Ammon's horn (tissue), 1 donor: ENCODE results near the gene NCKIPSD.
"Not testable (repeated sequence)": the region's sequence is repeated elsewhere in the genome, so short reads cannot be mapped to it uniquely, and the experiment has no call there.

ENCODE experiments used
- DNase-seq: peaks from one replicate; pipeline ENCODE4 v3.0.0-alpha.2; 2016; ENCODE audit warnings: low spot score

The NCKIPSD gene

GRCh38 chr3:48685603-48686511 is at the start of gene NCKIPSD:
TSS of gene NCKIPSD (minus strand) at chr3:48685915. CDS start at chr3:48685807, 108 bp downstream.
- peak; percentile 85 for DNase-seq

DNA sequence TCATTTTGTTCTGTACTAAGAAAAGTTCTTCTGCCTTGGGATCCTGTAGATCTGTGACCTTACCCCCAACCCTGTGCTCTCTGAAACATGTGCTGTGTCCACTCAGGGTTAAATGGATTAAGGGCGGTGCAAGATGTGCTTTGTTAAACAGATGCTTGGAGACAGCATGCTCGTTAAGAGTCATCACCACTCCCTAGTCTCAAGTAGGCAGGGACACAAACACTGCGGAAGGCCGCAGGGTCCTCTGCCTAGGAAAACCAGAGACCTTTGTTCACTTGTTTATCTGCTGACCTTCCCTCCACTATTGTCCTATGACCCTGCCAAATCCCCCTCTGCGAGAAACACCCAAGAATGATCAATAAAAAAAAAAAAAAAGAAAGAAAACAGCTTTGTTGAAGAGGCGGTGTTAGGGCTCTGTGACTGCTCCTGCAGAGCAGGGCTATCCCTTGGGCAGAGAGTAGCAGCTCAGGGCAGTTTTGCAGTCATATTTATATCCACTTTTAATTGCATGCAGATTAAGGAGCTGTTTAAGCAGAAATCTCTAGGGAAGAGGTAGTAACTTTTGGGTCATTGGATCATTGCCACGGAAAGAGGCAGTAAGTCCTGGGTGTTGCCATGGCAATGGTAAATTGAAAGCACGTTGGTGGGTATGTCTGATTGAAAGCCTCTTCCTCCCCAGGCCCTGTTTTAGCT is 49.5 kb upstream of the NCKIPSD start:
- not testable (repeated sequence) for DNase-seq

GRCh38 chr3:48734541-48734940 is 48.8 kb upstream of the NCKIPSD start:
- not testable (repeated sequence) for DNase-seq

- DNase-seq, result not testable (repeated sequence)
Measured at GRCh38 chr3:48733752-48734518, 48.2 kb upstream of the NCKIPSD start.

- no peak for DNase-seq
Measured at GRCh38 chr3:48727511-48727910, 41.8 kb upstream of the NCKIPSD start.

DNA sequence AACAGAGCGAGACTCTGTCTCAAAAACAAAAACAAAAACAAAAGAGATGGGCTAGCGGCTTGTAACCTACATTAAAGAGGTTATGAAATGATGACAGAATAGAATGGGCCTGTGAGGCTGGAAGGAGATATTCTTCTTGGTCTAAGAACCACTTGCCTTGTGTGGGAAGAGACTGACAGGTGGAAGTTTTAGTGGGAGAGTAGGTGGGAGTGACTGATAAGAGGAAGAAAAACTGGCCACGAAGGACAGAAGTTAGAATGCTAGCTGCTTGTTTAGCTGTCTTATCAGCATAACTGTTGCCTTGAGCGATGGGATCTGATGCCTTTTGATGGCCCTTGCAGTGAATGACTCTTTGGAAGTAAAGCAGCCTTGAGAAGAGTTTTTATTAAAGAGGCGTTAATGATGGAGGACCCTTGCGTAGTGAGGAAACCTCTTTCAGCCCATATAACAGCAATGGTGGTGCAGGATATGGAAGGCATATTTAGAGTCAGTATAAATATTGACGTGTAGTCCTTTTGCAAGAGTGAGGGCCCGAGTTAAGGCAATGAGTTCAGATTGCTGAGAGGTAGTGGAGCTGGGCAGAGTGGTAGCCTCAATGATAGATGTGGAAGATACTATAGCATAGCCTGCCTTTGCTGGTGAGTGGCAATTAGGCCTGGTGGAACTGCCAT is 39.6 kb upstream of the NCKIPSD start:
- not testable (repeated sequence) for DNase-seq

GRCh38 chr3:48723725-48724124 is 38.0 kb upstream of the NCKIPSD start:
- DNase-seq, result no peak

DNA sequence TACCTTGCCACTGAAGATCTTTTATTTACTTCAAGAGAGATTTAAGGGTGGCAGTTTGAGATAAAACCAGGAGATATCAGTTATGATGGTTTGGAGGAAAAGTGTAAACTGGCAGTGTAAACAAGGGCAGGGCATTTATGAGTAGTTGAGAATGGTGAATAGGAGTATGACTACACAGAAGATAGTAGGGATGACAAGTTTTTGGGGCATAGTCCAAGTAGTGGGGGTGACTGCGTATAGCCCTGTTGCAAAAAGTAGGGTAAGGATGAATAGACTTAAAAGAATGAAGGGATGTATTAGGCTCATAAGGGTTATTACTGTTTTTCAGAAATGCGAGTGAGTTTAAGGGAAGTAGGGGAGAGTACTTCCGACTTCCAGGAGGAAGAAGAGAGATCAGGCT is 37.6 kb upstream of the NCKIPSD start:
- DNase-seq, result not testable (repeated sequence)

DNA sequence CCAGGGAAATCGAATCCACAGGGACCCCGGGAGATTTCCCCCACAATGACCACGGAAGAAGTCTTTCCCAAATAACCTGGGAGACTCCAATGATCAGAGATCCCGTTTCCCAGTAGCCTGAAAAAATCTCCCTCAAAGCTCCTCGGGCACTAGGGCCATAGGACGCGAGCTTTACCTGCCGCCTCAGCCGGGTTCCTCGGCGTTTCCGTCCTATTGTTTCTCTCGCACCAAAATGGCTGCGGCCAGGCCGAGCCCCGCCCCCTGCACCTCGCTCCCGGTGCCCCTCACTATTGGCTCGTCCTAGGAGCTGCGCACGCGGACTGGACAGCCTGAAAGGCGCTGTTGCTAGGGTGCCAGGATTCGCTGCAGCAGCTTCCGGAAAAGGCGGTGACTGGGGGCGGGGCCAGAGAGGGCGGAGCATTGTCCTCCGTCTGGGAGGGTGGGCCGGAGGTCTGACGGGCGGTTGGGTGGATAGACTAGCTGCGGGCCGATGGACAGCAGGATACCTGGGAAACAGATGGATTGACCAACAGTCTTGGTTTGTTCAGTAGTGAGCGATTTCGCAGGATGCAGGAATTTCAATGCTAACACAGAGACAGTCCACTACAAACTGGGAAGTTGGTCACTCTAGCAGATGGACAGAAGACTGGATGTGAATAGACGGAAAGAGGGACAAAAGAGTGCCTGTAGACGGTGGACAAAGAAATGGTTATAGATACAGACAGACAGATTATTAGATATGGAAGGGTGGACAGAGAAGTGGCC is 31.4 kb upstream of the NCKIPSD start, which contains the start of gene IP6K2:
TSS of gene IP6K2 (minus strand) at position 240 of the 765 bp plus-strand sequence. CDS start 21,930 bp downstream, outside the sequence.
- DNase-seq, result peak; percentile 99

- DNase-seq, result no peak
Measured at GRCh38 chr3:48716508-48716981, 30.8 kb upstream of the NCKIPSD start.

DNA sequence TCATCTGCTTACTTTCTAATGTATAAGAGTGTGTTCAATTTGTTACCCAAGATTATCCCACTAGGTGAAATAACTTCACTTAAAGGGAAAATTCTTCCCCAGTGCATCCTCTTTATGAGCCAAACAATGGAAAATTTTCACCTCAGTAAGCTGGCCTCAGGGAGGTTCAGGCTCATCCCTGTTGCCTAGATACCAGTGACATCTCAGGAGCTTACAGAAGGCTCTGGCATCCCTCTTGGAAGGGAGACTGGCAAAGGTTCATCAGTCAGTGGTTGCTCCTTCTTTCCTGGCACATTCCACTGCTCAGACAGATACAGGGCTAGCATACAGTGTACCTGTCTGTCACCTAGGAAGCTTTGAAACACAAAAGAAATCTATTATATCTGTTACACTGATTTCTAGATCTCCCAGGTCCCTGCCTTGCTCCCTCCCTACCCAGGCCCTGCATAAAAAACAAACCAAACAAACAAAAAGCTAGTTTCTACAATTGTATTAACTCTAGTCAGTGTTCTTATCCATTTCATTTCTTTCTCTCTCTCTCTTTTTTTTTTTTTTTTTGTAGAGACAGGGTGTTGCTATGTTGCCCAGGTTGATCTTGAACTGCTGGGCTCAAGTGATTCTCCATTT is 29.6 kb upstream of the NCKIPSD start:
- DNase-seq, result peak; percentile 68

GRCh38 chr3:48711727-48712126 is 26.0 kb upstream of the NCKIPSD start:
- no peak for DNase-seq

- no peak for DNase-seq
Measured at GRCh38 chr3:48709051-48709461, 23.3 kb upstream of the NCKIPSD start.

DNA sequence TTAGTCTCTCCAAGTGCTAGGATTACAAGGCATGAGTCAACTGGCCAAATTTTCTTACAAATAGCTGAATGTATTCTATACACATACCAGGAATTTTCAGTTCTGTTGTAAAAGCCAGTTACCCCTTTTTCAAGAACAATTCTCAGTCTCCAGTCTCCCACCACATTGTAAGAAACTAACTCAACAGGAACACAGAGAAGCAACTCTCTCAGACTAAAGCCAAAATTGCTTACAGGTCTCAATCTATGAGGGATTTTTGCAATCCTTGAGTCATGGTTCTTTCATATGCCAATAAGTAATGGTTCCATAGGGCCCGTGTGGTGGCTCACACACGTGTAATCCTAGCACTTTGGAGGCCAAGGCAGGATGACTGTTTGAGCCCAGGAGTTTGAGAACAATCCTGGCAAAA is 22.8 kb upstream of the NCKIPSD start:
- DNase-seq, result no peak

DNA sequence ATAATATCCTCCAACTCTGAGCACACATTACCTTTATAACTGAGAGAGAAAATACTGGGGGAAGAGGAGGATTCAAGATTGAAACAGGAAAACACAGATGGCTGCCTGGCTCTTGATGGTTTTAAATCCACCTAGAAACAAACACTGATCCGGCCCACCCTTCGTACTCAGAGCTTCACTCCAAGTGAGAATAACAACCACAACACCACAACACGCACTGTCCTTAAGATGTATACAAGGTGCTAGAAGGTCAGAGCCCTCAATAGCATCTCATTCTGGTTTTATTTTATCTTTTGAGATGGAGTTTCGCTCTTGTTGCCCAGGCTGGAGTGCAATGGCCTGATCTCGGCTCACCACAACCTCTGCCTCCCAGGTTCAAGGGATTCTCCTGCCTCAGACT is 21.4 kb upstream of the NCKIPSD start:
- no peak for DNase-seq

GRCh38 chr3:48702320-48702920 is 16.7 kb upstream of the NCKIPSD start:
- no peak for DNase-seq

- DNase-seq, result no peak
Measured at GRCh38 chr3:48700731-48701405, 15.2 kb upstream of the NCKIPSD start.

- DNase-seq, result no peak
Measured at GRCh38 chr3:48698891-48699290, 13.2 kb upstream of the NCKIPSD start.

GRCh38 chr3:48697952-48698351 is 12.2 kb upstream of the NCKIPSD start:
- no peak for DNase-seq
